Smooth muscle cell (in vitro differentiated cells): ENCODE results near the gene ZFP30. TPM values are rescaled to one million over a fixed set of nuclear protein-coding genes. Genes with fewer than 3 reads are reported as not detected.

Experiments used
- DNase-seq: peaks from one replicate; lab custom pipeline; 2025; ENCODE audit not compliant: unreplicated experiment; lab: John Stamatoyannopoulos, UW
- H2AFZ ChIP-seq: fragments of 200-600 bp; sonication (generic); 2 replicates; pipeline ENCODE4 v1.6.0; 2016; ENCODE audit warnings: antibody characterized with exemption, low read depth, mild to moderate bottlenecking
- H3F3A ChIP-seq: fragments of 200-600 bp; sonication (generic); 2 replicates; pipeline ENCODE4 v1.6.0; 2017; ENCODE audit warnings: antibody characterized with exemption, low read depth
- H3K27ac ChIP-seq: fragments of 200-600 bp; sonication (generic); 2 replicates; pipeline ENCODE4 v1.5.1; 2016; ENCODE audit warnings: low read depth, mild to moderate bottlenecking
- H3K27me3 ChIP-seq: fragments of 200-600 bp; sonication (generic); 2 replicates; pipeline ENCODE4 v1.6.1; 2016; ENCODE audit warnings: low read depth, mild to moderate bottlenecking
- H3K36me3 ChIP-seq: fragments of 200-600 bp; sonication (generic); 2 replicates; pipeline ENCODE4 v1.5.1; 2016; ENCODE audit warnings: low read depth
- H3K4me1 ChIP-seq: fragments of 200-600 bp; sonication (generic); 2 replicates; pipeline ENCODE4 v1.5.1; 2016; ENCODE audit warnings: low read depth
- H3K4me2 ChIP-seq: fragments of 200-600 bp; sonication (generic); 2 replicates; pipeline ENCODE4 v1.6.0; 2016; ENCODE audit warnings: mild to moderate bottlenecking
- H3K4me3 ChIP-seq: fragments of 200-600 bp; sonication (generic); 2 replicates; pipeline ENCODE4 v1.5.1; 2016; ENCODE audit warnings: mild to moderate bottlenecking
- H3K79me2 ChIP-seq: fragments of 200-600 bp; sonication (generic); 2 replicates; pipeline ENCODE4 v1.6.0; 2016; ENCODE audit warnings: low read depth, mild to moderate bottlenecking
- H3K9ac ChIP-seq: fragments of 200-600 bp; sonication (generic); 2 replicates; pipeline ENCODE4 v1.6.0; 2016; ENCODE audit warnings: low read depth
- H3K9me3 ChIP-seq: fragments of 200-600 bp; sonication (generic); replicated peaks from 2 replicates; pipeline ENCODE4 v1.5.1; 2016; ENCODE audit warnings: low read depth
- H4K20me1 ChIP-seq: fragments of 200-600 bp; sonication (generic); 2 replicates; pipeline ENCODE4 v1.6.0; 2016; ENCODE audit warnings: low read depth
- CTCF ChIP-seq: fragments of 200-600 bp; sonication (generic); IDR thresholded peaks from 2 replicates; pipeline ENCODE4 v1.5.1; 2017; ENCODE audit warnings: borderline replicate concordance, mild to moderate bottlenecking, antibody characterized with exemption; ENCODE audit not compliant: insufficient read depth, poor library complexity, severe bottlenecking
- WGBS: methylation state at CpG from one replicate; pipeline ENCODE4 v1.1.7; 2016; ENCODE audit warnings: low lambda C conversion rate; 5-methylcytosine and 5-hydroxymethylcytosine counted together
- polyA plus RNA-seq: library from polyadenylated mRNA; unstranded; fragments of >200 nt; fragmentation: Nextera tagmentation; extraction: Ambion mirVana; gene quantifications from 2 replicates; pipeline ENCODE4 v1.2.1, GENCODE V29; 2016
- total RNA-seq: library from RNA; depleted of rRNA; stranded (reverse); fragments of >200 nt; gene quantifications from 2 replicates; pipeline ENCODE4 v1.2.3, GENCODE V29; 2014

Gene ZFP30
- total and polyA plus RNA-seq, 2 experiments from 2014 or later: 2.3 to 9.2 TPM

- H3K9me3 ChIP-seq: peaks cover 68% of the 10 kb centered on the region
- H2AFZ ChIP-seq: no peak overlapping the region
- H3K36me3 ChIP-seq: peaks cover 67% of the 10 kb centered on the region
Measured at GRCh38 chr19:37635076-37636056, 19.9 kb downstream of the ZFP30 start.

GRCh38 chr19:37594982-37595382 lies 60.3 kb downstream of the ZFP30 start:
- peak overlapping the region; percentile 76 for H3K4me3 ChIP-seq
- DNase-seq: peak; percentile 52
- 2% methylated on average over 20 of the region's 20 CpGs for WGBS
- H3K4me1 ChIP-seq: no peaks in the 10 kb centered on the region
- no peaks in the 10 kb centered on the region for H3K36me3 ChIP-seq
- H3K9ac ChIP-seq: peak overlapping the region; percentile 83
- H3K9me3 ChIP-seq: no peaks in the 10 kb centered on the region
- no peak for TF ChIP-seq CTCF
- peaks cover 6% of the 10 kb centered on the region for H3K79me2 ChIP-seq
- H3F3A ChIP-seq: no peaks in the 10 kb centered on the region
- H4K20me1 ChIP-seq: no peaks in the 10 kb centered on the region
- H2AFZ ChIP-seq: peak overlapping the region; percentile 99
- peak overlapping the region; percentile 77 for H3K27ac ChIP-seq
- no peaks in the 10 kb centered on the region for H3K27me3 ChIP-seq
- H3K4me2 ChIP-seq: peak overlapping the region; percentile 92

More at GRCh38 chr19:37635076-37636056, 19.9 kb downstream of the ZFP30 start:
- Histone ChIP-seq H3K4me1 (no peaks in the 10 kb centered on the region), H3K4me3 (no peak overlapping the region), H3F3A (no peaks in the 10 kb centered on the region), H3K9ac (no peak overlapping the region), H3K27me3 (no peaks in the 10 kb centered on the region), H3K79me2 (no peaks in the 10 kb centered on the region), H3K27ac (no peak overlapping the region), H4K20me1 (no peaks in the 10 kb centered on the region), H3K4me2 (no peak overlapping the region)
- no peak for DNase-seq
- 97% methylated on average over 11 of the region's 11 CpGs for WGBS
- TF ChIP-seq CTCF: no peak

DNA sequence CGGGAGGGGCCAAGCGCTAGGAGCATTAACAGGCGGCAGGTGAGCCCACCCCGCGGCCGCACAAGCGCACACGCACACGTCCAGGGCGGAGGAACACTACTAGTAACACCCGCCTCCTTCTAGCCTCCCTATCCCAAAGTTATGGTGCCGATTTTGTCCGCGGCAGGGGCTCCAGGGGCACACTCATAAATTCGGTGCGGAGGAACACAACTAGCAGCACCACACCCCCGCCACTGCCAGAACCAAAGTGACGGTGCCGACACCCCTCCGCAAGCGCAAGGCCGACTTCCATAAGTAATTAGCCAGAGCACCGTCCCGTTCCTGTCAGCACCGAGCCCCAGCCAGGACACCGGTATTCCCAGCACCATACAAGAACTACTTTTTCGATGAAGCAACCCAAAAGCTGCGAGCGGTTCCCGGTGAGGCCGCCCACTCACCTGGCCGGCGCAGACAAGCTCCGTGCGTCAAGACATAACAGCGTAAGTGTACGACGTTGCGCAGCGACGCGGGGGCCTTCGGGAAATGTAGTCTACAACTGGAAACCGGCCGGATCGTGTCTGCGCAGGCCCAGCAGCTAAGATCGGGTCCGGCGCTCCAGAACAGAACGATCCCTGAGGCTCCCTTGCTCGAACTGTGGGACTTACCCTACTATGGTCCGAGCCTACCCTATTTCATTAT lies 60.8 kb downstream of the ZFP30 start, which contains the start of the genes ZNF540 and ZNF571:
ZNF540 (plus strand) TSS at position 573 of the 678 bp plus-strand sequence. CDS start 3,572 bp downstream, outside the sequence.
ZNF571 (minus strand) TSS at position 489 of the 678 bp plus-strand sequence. CDS start 8,116 bp downstream, outside the sequence.
- no peaks in the 10 kb centered on the region for H4K20me1 ChIP-seq
- peaks cover 6% of the 10 kb centered on the region for H3K79me2 ChIP-seq
- no peak for TF ChIP-seq CTCF
- 1% methylated on average over 53 of the region's 53 CpGs for WGBS
- peak within 1 kb of the TSS; percentile 99 for H2AFZ ChIP-seq
- H3K27me3 ChIP-seq: no peaks in the 10 kb centered on the region
- DNase-seq: peak; percentile 55
- no peaks in the 10 kb centered on the region for H3K4me1 ChIP-seq
- peak within 1 kb of the TSS; percentile 76 for H3K4me3 ChIP-seq
- peak within 1 kb of the TSS; percentile 92 for H3K4me2 ChIP-seq
- H3K27ac ChIP-seq: peak within 1 kb of the TSS; percentile 77
- H3K36me3 ChIP-seq: no peaks in the 10 kb centered on the region
- no peaks in the 10 kb centered on the region for H3F3A ChIP-seq
- H3K9me3 ChIP-seq: no peaks in the 10 kb centered on the region
- peak within 1 kb of the TSS; percentile 83 for H3K9ac ChIP-seq
